Measurements from ENCODE around the gene HYDIN.

The HYDIN gene

GRCh38 chr16:71230122-71230845 is at the start of gene HYDIN:
TSS of gene HYDIN (minus strand) at chr16:71230722. CDS start at chr16:71186895, 43,827 bp downstream.
- no peak for DNase-seq (ENCODE audit: low read depth in 2 of 2)

- DNase-seq (ENCODE audit: low read depth in 2 of 2): no peak
Observed at GRCh38 chr16:71276589-71277334, 46.2 kb upstream of the HYDIN start.

GRCh38 chr16:71273384-71273783 is 42.9 kb upstream of the HYDIN start:
- no peak for DNase-seq (ENCODE audit: low read depth in 2 of 2)

GRCh38 chr16:71264299-71264698 is 33.8 kb upstream of the HYDIN start:
- DNase-seq (ENCODE audit: low read depth in 2 of 2): no peak

GRCh38 chr16:71263582-71263981 is 33.1 kb upstream of the HYDIN start:
- DNase-seq (ENCODE audit: low read depth in 2 of 2): no peak

GRCh38 chr16:71262391-71262790 is 31.9 kb upstream of the HYDIN start:
- no peak for DNase-seq (ENCODE audit: low read depth in 2 of 2)

- no peak for DNase-seq (ENCODE audit: low read depth in 2 of 2)
Observed at GRCh38 chr16:71260995-71261394, 30.5 kb upstream of the HYDIN start.

GRCh38 chr16:71259086-71259485 is 28.6 kb upstream of the HYDIN start:
- no peak for DNase-seq (ENCODE audit: low read depth in 2 of 2)

GRCh38 chr16:71258372-71258771 is 27.9 kb upstream of the HYDIN start:
- no peak for DNase-seq (ENCODE audit: low read depth in 2 of 2)

- DNase-seq (ENCODE audit: low read depth in 2 of 2): no peak
Observed at GRCh38 chr16:71257768-71258167, 27.2 kb upstream of the HYDIN start.

GRCh38 chr16:71255721-71256120 is 25.2 kb upstream of the HYDIN start:
- no peak for DNase-seq (ENCODE audit: low read depth in 2 of 2)

- DNase-seq (ENCODE audit: low read depth in 2 of 2): no peak
Observed at GRCh38 chr16:71254832-71255525, 24.5 kb upstream of the HYDIN start.

- no peak for DNase-seq (ENCODE audit: low read depth in 2 of 2)
Observed at GRCh38 chr16:71250461-71251235, 20.1 kb upstream of the HYDIN start.

GRCh38 chr16:71249399-71249798 is 18.9 kb upstream of the HYDIN start:
- no peak for DNase-seq (ENCODE audit: low read depth in 2 of 2)

GRCh38 chr16:71247478-71247877 is 17.0 kb upstream of the HYDIN start:
- no peak for DNase-seq (ENCODE audit: low read depth in 2 of 2)

- DNase-seq (ENCODE audit: low read depth in 2 of 2): no peak
Observed at GRCh38 chr16:71246309-71246708, 15.8 kb upstream of the HYDIN start.

GRCh38 chr16:71244521-71244920 is 14.0 kb upstream of the HYDIN start:
- DNase-seq (ENCODE audit: low read depth in 2 of 2): no peak

GRCh38 chr16:71242601-71243000 is 12.1 kb upstream of the HYDIN start:
- no peak for DNase-seq (ENCODE audit: low read depth in 2 of 2)

GRCh38 chr16:71242036-71242435 is 11.5 kb upstream of the HYDIN start:
- DNase-seq (ENCODE audit: low read depth in 2 of 2): no peak

- no peak for DNase-seq (ENCODE audit: low read depth in 2 of 2)
Observed at GRCh38 chr16:71229344-71229743, 1.2 kb downstream of the HYDIN start.

- DNase-seq (ENCODE audit: low read depth in 2 of 2): no peak
Observed at GRCh38 chr16:71226229-71227141, 4.0 kb downstream of the HYDIN start.

All from activated CD8-positive, alpha-beta memory T cell treated with anti-CD3 and anti-CD28 coated beads for 4 hours (primary cell).